GM21737 (cell line): ENCODE data around the gene KRT14.
"Not testable (repeated sequence)": the region's sequence is repeated elsewhere in the genome, so short reads cannot be mapped to it uniquely, and the experiment has no call there.

ENCODE experiments used
- ATAC-seq: cut with Tn5 transposase; IDR thresholded peaks from one replicate; pipeline ENCODE4 v1.9.1; 2021; ENCODE audit warnings: mild to moderate bottlenecking, moderate library complexity; ENCODE audit not compliant: unreplicated experiment

KRT14 gene

GRCh38 chr17:41580244-41580575, 6.5 kb downstream of the KRT14 start:
- ATAC-seq, result no peak

- no peak for ATAC-seq
Measured at GRCh38 chr17:41579484-41580243, 7.0 kb downstream of the KRT14 start.

GRCh38 chr17:41578971-41579370, 7.7 kb downstream of the KRT14 start:
- no peak for ATAC-seq

GRCh38 chr17:41578538-41578937, 8.2 kb downstream of the KRT14 start:
- ATAC-seq, result no peak

GRCh38 chr17:41576740-41577139, 10.0 kb downstream of the KRT14 start:
- ATAC-seq, result not testable (repeated sequence)

- no peak for ATAC-seq
Measured at GRCh38 chr17:41575336-41575735, 11.4 kb downstream of the KRT14 start.

- ATAC-seq, result no peak
Measured at GRCh38 chr17:41571561-41572434, 14.9 kb downstream of the KRT14 start, which contains the start of gene KRT9. Gene KRT9 (minus strand): TSS chr17:41572059. CDS start chr17:41571992, 67 bp downstream.

GRCh38 chr17:41567317-41567716, 19.4 kb downstream of the KRT14 start:
- ATAC-seq, result no peak

GRCh38 chr17:41565338-41565737, 21.4 kb downstream of the KRT14 start:
- ATAC-seq, result no peak

GRCh38 chr17:41563607-41564170, 23.0 kb downstream of the KRT14 start:
- no peak for ATAC-seq

- ATAC-seq, result no peak
Measured at GRCh38 chr17:41561554-41561953, 25.1 kb downstream of the KRT14 start.

GRCh38 chr17:41559548-41559947, 27.1 kb downstream of the KRT14 start:
- no peak for ATAC-seq

GRCh38 chr17:41556931-41557330, 29.8 kb downstream of the KRT14 start:
- no peak for ATAC-seq

GRCh38 chr17:41556306-41556705, 30.4 kb downstream of the KRT14 start:
- ATAC-seq, result no peak

- ATAC-seq, result no peak
Measured at GRCh38 chr17:41555105-41555887, 31.4 kb downstream of the KRT14 start.

- no peak for ATAC-seq
Measured at GRCh38 chr17:41553987-41554680, 32.6 kb downstream of the KRT14 start.

GRCh38 chr17:41553176-41553575, 33.5 kb downstream of the KRT14 start:
- no peak for ATAC-seq

GRCh38 chr17:41552455-41552854, 34.2 kb downstream of the KRT14 start:
- ATAC-seq, result no peak

GRCh38 chr17:41551365-41551764, 35.3 kb downstream of the KRT14 start:
- no peak for ATAC-seq

GRCh38 chr17:41549596-41550039, 37.1 kb downstream of the KRT14 start:
- ATAC-seq, result no peak
